IPS-11a (cell line): ENCODE measurements around the gene ZC3H13.

ENCODE experiments used
- H3K4me3 ChIP-seq: one replicate; pipeline ENCODE4 v1.5.1; 2013; ENCODE audit warnings: low read depth, low read length, control low read depth

Gene ZC3H13, protein sequence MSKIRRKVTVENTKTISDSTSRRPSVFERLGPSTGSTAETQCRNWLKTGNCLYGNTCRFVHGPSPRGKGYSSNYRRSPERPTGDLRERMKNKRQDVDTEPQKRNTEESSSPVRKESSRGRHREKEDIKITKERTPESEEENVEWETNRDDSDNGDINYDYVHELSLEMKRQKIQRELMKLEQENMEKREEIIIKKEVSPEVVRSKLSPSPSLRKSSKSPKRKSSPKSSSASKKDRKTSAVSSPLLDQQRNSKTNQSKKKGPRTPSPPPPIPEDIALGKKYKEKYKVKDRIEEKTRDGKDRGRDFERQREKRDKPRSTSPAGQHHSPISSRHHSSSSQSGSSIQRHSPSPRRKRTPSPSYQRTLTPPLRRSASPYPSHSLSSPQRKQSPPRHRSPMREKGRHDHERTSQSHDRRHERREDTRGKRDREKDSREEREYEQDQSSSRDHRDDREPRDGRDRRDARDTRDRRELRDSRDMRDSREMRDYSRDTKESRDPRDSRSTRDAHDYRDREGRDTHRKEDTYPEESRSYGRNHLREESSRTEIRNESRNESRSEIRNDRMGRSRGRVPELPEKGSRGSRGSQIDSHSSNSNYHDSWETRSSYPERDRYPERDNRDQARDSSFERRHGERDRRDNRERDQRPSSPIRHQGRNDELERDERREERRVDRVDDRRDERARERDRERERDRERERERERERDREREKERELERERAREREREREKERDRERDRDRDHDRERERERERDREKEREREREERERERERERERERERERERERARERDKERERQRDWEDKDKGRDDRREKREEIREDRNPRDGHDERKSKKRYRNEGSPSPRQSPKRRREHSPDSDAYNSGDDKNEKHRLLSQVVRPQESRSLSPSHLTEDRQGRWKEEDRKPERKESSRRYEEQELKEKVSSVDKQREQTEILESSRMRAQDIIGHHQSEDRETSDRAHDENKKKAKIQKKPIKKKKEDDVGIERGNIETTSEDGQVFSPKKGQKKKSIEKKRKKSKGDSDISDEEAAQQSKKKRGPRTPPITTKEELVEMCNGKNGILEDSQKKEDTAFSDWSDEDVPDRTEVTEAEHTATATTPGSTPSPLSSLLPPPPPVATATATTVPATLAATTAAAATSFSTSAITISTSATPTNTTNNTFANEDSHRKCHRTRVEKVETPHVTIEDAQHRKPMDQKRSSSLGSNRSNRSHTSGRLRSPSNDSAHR (N-terminal part only)

DNA sequence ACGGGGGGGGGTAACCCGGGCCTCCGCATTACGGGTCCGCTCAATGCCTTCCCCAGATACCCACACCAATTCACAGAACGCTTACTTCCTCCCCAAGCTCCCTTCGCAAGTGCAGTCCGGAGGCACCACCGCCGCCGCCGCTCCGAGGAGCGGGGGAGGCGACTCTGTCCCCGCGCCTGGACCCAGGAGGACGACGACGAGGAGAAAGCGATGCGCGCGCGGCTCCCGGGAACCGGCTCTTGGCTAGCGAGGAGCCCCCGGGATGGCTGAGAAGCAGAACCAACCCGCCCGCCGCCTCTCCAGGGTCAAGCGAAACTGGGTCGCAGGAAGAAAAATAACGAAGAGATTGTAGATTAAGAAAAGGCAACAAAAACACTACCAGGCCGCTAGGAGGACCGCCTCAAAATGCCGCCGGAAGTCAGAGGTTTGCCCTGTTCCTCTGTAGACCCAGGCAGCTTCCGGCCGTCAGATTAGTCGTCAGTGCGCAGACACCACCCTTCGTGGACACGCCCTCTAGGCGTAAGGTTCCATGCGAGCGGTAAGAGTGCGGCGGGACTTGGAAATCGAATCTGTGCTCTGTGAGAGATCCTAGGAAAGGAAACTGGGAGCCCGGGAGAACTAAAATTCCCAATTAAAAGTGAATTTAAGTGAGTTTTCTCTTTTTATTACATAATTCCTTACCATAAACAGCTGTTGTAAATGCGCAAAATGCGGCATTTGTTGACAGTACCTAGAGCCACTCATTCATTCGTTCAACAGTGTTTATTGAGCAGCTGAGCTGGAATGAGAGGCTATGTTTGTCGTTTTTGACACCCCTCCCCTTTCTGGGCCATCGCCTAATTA lies at the start of gene ZC3H13:
Gene ZC3H13, minus strand, starts transcription at position 428 of the 843 bp plus-strand sequence. CDS start 7,239 bp downstream, outside the sequence.
- H3K4me3 ChIP-seq = peak within 1 kb of the TSS; percentile 94

DNA sequence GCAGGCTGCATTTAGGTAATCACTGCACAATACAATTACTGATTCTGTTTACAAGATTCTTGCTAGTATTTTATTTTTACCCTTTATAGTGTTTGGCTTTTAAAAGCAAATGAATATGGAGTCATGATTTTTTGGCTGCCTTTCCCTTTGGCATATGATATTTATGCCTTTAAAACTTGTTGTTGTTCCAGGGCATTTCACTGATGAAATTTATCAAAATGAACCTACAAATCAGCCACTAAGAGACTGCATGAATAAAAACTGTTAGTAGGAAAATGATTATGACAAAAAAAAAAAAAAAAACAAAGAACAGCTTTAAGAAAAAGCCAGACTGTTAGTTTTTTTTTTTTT lies 49.7 kb upstream of the ZC3H13 start:
- no peak overlapping the region for H3K4me3 ChIP-seq

DNA sequence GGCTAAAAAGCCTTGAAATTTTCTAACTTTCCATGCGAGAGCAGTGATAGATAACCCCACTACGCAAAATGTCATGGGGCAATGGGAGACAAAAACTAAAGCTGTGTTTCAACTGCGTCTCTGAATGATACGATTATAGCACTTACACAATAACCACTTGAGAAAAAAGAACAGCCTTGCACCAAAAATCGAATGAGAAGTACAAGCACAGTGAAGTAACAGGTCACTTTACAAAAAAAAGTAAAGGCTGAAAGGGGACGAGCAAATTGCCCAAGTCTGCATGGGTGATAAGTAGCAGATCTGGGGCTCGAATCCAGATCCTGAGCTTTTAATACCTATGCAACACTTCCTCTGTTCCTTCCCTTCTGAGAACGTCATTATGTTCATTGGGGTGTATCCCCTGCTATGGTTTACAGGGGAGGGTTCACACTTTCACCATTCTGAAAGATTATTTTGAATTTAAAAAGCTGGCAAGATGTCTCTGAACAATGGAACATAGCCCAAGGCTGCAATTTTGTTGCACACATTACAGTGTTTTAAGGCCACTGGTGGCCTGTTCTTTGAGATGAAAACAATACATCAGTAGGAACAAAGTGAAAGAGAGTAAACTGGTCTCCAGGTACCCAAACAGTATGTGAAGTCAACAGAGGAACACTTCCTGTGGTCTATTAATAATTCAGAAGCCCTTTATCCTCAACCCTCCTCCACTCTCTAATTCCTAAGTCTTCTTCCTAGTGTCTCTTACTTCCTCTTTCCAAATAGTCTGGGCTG lies 49.1 kb upstream of the ZC3H13 start:
- no peak overlapping the region for H3K4me3 ChIP-seq

DNA sequence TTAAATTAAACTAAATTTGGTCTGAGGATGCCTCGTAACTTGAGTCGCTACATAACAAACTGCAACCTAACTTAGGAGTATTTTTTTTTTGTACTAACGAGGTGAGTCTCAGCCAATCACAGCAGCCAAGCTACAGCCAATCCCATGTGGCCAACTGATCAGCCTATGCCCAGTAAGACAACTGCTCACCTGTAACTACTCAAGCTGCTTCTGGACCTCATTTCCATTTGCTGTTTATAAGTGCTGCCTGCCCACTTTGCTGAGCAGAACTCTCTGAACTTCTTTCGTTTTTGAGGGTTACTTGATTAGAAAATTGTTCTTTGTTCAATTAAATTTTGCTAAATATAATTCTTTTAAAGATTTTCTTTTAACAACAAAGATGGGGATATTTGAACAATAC lies 48.5 kb upstream of the ZC3H13 start:
- no peak overlapping the region for H3K4me3 ChIP-seq

DNA sequence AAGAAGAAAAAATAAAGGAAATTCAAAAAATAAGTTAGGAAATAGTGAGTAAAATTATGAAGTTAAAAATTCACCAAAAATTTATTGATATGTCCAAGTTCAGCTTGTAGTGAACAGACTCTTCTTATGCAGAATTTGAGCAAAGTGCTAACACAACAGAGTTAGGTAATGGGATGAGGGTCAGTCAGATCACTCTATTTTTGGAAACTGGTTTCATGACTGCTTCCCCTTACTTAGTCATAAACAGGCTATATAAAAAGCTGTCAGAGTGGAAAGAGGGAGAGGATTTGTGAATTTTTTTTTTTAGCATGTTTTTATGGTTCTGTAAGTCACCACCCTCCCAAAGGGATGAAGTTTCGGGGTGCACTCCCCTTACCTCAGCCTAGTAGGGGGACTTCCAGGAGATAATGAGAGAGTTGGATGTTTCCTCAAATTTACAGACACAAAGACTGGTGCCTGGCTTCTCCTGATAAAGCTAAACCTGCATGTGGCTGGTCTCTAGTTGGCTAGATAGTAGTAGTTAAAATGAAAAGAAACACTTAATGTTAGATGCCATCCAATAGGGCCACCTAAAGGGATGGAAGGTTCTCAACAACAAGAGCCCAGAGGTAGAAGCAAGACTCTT lies 47.8 kb upstream of the ZC3H13 start:
- H3K4me3 ChIP-seq = no peak overlapping the region

DNA sequence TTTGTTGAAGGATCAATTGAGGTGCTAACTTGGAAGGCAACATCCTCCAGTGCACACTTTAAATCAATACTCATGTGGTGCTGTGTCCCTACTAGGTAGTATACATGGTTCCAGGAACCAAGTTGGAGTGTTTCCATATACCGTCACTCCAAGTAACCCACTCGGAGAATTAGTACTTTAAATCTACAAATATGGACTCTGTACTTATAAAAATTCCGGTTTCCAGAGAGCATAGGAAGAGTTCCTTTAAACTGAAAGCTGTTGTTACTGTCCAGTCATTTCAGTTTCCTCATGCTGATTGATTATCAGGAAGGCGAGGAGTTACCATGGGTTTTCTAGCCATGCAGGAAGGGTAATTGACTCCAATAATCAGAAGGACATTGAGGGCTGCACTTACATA lies 45.1 kb upstream of the ZC3H13 start:
- no peak overlapping the region for H3K4me3 ChIP-seq

DNA sequence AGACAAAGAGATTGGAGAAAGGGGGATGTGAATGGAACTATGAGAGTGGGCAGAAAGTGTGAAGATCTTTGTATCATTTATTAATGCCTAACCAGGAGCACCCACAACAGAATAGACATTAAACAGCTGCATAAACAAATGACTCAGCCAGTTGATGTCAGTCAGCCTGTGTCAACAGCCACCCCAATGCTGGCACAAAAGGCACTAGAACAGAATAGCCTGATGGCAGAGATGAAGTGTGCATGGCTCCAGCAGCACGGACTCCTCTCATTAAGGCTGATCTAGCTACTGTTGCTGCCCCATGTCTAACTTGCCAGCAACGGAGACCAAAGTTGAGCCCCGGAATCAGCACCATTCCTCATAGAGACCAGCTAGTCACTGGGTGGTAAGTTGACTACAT lies 44.5 kb upstream of the ZC3H13 start:
- H3K4me3 ChIP-seq = no peak overlapping the region

DNA sequence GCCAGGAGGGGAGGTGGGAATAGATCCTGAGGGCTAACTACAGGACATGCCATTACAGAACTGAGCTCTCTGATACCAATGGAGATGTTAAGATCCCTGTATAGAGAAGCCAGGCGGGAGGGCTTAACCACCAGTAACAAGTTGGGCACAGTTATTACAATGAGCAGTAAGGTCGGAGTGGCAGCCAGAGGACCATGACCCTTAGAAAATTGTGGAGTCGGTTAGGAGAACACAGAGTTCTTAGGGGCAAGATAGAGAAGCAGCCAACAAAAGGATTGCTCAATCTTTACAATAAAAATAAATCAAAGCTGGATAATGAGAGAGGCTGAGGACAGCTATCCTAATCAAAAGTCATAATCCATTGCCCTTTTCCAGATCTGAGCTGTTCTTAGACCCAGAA lies 41.9 kb upstream of the ZC3H13 start:
- no peak overlapping the region for H3K4me3 ChIP-seq

DNA sequence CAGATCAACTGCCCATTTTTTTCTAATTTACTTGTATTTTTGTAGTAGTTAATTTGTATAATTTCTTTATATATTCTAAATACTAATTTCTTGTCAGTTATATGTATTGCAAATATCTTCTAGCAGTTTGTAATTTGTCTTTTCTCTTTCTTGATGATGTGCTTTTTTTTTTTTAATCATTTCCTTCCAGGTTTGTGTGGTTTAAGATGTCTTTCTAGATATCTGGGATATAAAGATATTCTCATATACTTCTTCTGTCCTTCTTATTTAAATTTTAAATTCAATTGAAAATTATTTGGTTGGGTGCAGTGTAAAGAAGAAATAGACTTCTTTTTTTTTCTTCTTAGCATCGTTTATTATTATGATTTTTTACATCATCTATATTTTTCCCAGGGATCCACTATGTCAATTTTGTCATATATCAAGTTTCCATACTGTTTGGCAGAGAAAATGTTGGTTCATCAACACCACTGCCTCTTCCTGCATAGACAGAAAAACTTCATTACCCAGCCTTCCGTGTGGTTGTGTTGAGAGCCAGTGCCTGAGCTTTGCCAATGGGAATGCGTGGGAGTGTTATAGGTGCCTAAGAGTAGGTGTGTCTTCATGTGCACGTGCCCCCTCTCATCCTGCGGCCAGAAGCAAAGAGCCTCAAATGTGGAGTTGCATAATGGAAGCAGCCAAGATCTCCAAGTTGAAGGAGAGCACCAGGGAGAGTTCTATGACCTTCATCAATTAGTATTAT lies 36.4 kb upstream of the ZC3H13 start:
- no peak overlapping the region for H3K4me3 ChIP-seq

DNA sequence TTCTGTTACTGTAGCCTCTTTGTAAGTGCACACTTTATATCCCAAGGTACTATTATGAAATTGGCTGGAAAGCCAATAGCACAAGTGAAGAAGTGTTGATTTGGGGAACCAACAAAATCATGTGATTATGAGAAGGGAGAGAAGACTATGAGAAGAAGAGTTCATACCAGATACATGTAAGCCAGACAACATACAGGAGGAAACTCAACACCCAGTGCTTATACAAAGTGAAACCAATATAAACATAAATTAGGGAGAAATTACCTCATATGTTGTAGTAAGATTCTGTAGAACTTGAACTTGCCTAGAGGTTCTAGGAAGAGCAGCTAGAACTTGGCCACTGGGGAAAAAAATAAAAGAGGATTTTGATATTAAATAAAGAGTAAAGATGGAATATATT lies 34.9 kb upstream of the ZC3H13 start:
- no peak overlapping the region for H3K4me3 ChIP-seq

DNA sequence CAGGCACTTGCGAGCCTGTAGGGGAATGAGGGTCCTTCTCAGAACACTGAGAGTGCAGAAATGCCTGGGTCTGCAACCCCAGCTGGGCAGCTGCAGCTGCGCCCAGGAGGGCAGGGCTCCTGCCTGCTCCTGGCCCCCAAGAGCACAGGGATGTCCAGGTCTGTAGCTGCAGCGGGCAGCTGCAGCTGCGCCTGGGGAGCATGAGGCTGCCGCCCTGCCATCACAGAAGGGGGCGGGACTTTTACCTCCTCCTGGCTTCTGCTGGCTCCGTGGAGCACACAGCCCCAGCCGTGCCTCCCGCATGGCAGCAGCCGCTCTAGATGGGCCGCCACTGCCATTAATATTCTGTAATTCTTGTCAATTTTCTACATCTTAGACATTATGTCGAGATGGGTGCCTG lies 34.4 kb upstream of the ZC3H13 start:
- H3K4me3 ChIP-seq = no peak overlapping the region

DNA sequence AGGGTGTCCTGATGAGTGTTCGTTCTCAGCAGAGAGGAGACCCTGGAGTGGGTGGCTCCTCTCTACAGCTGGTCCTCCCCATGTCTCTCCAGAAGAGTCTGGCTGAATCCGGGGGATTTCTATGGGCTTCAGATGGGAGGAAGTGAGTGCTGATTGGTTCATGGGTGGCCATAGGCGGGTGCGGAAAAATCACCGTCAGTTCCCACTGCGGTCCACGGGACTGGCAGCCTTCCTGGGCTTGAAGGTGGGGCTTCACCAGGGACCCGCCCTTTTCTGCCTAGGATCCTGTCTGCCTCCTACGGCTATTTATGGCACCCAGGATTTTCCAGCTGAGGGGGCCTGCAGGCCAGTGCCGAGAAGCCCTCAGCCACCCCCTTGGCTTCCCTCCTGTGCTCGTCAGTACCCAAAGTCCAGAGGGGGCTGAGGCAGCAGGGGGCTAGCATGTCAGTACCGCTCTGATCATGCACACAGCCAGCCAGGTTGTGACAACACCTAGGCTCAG lies 33.9 kb upstream of the ZC3H13 start:
- H3K4me3 ChIP-seq = no peak overlapping the region

DNA sequence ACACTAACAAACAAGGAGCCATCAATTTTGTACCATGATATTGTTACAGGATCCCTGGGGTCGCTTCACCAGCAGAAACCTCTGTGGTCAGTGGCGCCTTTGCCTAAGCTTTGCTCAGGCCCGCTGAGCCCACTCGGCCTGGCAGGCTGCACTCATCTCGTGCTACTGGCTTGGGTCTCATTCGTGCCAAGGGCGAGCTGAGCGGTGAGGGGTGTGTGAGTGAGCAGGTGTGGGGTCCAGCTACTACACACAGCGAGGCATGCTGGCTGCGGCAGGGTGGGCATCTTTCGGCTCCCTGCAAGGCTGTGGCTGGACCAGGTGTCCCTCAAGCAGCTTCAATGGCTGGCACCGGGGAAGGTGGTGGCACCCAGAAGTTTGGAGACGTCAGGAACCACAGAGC lies 33.2 kb upstream of the ZC3H13 start:
- H3K4me3 ChIP-seq = no peak overlapping the region

DNA sequence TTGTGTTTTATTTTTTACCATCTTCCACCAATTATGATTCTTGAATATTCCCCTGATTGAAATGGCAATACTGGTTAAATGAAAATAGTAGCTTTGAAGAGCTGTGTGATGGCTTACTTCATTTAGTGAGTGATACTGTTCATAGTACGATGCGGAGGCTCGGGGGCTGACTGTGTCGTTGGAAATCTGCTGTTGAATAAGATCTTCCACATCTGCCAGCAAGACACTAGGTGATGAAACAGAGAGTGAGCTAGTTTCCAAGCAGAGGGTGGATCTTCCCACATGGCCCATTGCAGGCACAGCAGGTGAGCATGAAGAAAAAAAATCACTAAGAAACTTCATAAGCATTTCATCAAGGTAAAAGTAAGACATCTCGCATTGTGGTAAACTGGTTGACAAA lies 29.8 kb upstream of the ZC3H13 start:
- H3K4me3 ChIP-seq = no peak overlapping the region

DNA sequence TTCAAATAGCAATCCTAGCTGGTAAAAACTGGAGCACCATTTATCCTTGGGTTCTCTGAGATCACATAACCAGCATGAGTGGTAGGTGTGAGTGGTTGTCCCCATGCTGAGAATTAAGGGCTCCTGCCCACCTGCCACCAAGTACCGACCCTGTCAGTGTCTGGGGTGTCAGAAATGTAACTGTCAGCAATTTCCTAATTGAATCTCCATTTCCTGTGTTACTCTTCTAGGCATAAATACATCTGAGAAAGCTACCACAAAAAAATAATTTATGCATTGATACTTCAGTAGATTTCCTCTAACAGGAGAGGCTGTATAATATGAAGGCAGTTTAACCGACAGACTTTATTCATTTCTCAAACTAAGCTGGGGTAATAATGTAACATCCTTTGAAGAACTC lies 27.2 kb upstream of the ZC3H13 start:
- no peak overlapping the region for H3K4me3 ChIP-seq

DNA sequence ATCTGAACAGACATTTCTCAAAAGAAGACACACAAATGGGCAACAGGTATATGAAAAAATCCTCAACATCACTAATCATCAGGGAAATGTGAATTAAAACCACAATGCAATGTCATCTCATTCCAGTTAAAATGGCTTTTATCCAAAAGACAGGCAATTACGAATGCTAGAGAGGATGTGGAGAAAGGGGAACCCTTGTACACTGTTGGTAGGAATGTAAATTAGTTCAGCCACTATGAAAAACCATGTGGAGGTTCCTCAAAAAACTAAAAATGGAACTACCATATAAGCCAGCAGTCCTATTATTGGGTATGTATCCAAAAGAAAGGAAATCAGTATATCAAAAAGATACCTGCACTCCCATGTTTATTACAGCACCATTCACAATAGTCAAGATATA lies 24.7 kb upstream of the ZC3H13 start:
- H3K4me3 ChIP-seq = no peak overlapping the region

DNA sequence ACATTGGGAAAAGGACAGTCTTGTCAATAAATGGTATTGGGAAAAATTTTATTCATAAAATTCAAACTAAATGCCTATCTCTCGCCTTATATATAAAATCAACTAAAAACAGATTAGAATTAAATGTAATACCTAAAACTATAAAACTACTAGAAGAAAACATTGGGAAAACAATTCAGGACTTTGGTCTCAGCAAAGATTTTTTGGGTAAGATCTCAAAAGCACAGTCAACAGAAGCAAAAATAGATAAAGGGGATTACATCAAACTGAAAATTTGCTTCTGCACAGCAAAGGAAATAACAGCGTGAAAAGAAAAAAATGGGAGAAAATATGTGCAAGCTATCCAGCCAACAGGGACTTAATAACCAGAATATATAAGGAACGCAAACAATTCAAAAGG lies 24.3 kb upstream of the ZC3H13 start:
- no peak overlapping the region for H3K4me3 ChIP-seq

DNA sequence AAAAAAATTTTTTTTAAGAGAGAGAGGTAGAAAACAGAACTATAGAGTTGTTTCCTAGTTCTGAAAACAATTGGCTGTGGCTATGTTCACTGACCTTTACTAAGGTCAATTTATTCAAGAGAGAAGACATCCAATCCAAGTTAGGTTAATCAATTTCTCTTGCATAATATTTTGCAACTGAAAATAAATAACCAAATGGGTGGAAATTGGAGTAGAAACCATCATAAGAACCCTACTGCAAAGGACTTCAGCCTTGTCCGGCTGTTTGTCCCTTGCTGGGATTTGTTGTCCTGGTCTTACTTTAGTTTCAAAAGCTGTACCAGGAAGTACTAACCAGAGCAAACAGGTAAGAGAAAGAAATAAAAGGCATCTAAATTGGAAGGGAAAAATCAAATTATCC lies 23.3 kb upstream of the ZC3H13 start:
- H3K4me3 ChIP-seq = no peak overlapping the region
